ENCODE measurements around the gene BPIFB3.
"Not testable (repeated sequence)": the region's sequence is repeated elsewhere in the genome, so short reads cannot be mapped to it uniquely, and the experiment has no call there.

The BPIFB3 gene

DNA sequence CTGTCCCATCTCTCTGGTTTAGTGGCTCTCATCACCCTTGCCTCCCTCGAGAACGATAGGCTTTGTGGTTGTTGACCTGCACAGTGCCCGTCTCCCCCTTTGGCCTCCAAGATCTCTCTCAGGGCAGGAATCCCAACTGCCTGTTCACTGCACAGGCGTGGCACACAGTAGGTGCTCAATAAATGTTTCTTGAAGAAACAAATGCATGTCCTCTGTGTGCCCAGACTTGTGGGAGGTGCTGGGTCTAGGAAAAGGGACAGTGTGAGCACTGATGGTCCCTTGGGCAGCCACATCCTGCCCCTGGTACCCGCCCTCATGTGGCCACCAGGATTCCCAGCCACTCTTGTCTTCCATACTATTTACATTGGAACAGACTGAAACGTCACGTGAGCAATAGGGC, 24.8 kb upstream of the BPIFB3 start:
- no peak for DNase-seq

- DNase-seq = no peak
Observed at GRCh38 chr20:33030076-33030475, 23.6 kb upstream of the BPIFB3 start.

DNA sequence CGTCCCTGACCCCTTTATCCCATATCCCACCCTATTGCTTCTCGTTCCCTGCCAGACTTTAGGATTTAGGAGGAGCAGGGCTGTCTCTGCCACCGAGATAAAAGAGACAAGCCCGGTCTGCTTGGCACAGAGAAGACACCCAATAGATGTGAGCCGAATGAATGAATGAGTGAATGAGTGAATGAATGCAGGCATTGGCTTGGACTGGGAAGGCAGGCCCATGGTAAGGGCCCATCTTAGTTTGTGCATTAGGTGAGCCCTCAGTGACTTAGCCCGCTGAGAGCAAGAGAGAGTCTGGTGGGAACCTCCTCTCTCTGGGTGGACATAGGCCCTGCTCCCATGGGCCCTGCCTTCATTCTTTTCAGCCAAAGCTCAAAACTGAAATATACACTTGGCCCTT, 23.1 kb upstream of the BPIFB3 start:
- DNase-seq = no peak

DNA sequence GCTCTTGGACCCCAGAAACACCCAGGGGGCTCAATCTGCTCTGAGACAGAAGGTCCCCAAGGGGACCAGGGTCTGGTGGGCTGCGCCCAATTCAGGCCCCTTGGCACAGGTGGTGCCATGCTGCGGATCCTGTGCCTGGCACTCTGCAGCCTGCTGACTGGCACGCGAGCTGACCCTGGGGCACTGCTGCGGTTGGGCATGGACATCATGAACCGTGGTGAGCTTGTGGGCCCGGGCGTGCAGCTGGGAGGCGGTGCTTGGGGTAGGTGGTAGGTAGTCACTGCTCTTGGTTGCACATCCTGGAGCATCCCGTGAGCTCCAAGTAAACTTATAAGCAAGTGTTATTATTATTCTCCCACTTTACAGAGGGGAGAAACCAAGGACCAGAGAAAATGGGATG, 22.2 kb upstream of the BPIFB3 start, which contains the start of gene BPIFB6:
TSS of gene BPIFB6 (plus strand) at position 118 of the 400 bp plus-strand sequence. CDS start at position 118, 0 bp downstream.
- DNase-seq = no peak

- DNase-seq = no peak
Observed at GRCh38 chr20:33032555-33032954, 21.1 kb upstream of the BPIFB3 start.

- DNase-seq = no peak
Observed at GRCh38 chr20:33033381-33033780, 20.3 kb upstream of the BPIFB3 start.

- DNase-seq = no peak
Observed at GRCh38 chr20:33034115-33034514, 19.6 kb upstream of the BPIFB3 start.

DNA sequence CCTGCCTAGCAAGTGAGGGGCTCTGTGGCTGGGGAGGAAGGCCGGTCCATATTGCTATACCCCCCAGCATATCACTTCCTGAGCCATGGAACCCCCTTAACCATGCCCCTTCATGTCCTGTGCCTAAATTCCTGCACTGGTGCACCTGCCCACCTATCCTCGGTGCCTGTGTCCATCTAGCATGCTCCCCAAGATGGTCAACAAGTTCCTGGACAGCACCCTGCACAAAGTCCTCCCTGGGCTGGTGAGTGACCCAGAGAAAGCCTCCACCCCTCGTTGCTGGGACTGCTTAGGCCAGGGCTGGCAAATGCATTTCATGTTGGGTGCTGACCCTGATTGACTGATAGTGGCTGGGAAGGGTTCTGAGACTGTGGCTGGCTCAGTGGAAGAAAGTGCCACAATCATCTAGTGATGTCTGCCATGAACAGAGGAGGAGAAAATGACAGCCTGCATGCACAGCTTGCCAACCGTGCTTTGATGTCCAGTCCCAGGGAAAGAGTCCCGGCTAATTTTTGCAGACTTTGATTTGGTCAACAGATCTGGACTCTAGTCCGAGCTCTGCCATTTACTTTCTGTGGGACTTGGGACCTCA, 18.7 kb upstream of the BPIFB3 start:
- no peak for DNase-seq

- no peak for DNase-seq
Observed at GRCh38 chr20:33037456-33037855, 16.2 kb upstream of the BPIFB3 start.

DNA sequence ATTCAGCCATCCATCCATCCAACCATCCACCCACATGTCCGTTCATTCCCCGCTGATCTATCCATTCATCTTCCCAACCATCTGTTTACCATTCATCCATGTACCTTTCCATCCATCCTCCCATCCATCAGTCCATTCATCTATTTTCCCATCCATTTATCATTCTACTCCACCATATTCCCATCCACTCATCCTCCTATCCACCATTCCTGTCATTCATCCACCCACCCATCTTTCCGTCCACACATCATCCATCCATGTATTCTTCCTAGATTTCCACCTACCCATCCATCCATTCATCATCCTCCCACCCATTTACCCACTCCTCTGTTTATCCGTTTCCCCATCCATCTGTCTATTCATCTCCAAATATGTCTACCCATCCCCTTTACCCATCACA, 15.5 kb upstream of the BPIFB3 start:
- DNase-seq = no peak

- DNase-seq = no peak
Observed at GRCh38 chr20:33042430-33042829, 11.3 kb upstream of the BPIFB3 start.

GRCh38 chr20:33042983-33043730, 10.5 kb upstream of the BPIFB3 start:
- no peak for DNase-seq

DNA sequence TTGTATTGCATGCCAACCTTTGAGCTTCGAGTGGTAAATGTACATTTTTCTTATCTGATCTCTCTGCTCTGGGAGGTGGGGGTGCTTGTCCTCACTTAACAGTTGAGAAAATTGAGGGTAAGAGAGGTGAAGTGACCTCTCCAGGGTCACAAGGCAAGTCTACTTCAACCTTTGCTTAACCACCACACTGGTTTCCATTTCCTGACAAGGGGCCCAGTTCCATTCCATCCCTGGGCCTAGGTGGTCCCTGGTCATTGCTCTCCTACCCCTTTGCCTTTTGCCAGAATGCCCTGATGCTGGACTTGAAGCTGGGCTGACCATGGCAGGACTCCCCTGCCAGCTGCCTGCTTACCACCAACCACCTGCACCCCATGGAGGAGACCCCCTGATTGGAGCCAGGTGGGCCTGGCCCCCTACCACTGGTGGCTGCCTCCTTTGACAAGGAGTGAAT, 9.9 kb upstream of the BPIFB3 start:
- no peak for DNase-seq

GRCh38 chr20:33045129-33045721, 8.5 kb upstream of the BPIFB3 start:
- not testable (repeated sequence) for DNase-seq

DNA sequence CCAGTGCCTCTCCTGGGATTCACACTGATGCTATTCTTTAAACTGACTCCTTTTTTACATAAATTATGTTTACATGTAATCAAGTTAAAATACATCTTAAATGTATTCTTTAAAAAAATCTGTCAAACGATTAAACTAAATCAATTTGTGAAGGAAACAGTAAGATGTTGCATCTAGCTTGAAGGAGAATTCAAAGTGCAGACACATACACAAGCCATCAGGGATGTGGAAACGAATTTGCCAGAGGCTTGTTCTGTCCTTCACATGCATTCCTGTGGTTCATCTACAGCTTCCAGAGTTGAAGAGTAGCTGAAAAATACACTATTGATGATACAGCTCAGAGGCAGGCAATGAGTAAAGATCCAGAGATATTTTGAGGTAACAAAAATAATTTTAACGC, 7.3 kb upstream of the BPIFB3 start:
- no peak for DNase-seq

DNA sequence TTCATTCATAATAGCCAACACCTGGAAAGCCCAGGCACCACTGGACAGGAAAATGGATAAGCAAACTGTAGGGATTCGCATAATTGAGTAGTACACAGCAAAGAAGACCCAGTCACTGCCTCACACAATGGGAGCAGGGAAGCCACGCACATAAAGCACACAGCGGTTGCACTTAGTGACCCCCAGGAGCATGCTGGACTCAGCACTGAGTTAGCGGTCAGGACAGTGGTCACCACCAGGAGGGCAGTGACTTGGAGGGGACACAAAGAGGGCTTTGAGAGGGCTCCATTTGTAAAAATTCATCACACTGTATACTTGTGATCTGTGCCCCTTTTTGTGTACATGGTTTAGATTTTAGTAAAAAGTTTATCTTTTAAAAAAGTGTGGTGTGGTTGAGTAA, 2.4 kb upstream of the BPIFB3 start:
- no peak for DNase-seq

- no peak for DNase-seq
Observed at GRCh38 chr20:33054381-33054780, 678 bp downstream of the BPIFB3 start.

DNA sequence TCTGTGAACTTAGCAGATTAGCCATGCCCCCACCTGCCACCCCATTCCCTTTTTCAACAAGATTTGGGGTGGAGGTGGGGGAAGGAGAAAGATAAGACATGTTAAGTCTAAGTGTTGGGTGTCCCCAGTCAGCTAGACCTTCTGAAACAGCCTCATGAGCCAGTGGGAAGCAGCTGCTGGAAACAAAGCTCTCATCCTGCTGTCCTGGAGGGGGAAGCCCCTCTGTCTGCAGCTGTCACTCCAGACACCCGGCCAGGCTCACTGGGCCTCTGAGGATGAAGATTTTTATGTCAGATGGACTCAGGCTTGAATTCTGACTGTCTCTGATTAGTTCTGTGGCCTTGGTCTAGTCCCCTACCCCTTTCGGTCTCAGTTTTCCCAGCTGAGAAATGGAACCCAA, 1.1 kb downstream of the BPIFB3 start:
- DNase-seq = no peak

GRCh38 chr20:33059136-33059535, 5.4 kb downstream of the BPIFB3 start:
- DNase-seq = no peak

DNA sequence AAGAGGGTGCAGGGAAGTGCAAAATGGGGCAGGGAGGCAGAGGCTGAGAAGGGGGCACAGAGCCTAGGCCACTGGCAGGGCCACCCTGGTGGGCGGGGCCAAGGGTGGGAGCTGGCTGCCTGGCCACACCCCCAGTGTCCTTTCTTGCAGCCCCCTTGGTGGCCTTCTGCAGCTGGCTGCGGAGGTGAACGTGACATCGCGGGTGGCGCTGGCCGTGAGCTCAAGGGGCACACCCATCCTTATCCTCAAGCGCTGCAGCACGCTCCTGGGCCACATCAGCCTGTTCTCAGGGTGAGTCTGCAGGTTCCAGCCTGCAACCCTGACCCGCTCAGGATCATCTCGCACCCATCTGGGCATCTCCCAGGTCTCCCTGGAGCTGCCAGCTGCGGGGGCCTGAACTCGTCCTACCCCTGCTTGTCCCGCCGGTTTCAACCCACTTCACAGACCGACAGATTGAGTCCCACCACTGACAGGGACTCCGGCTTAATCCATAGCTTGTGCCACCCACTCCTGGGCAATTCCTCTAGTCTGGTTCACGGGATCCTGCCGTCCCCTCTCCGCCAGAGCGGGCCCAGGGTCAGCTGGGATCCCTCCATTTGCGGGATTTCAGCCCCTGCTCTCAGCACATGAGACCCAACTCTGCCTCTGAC, 6.2 kb downstream of the BPIFB3 start:
- no peak for DNase-seq

DNA sequence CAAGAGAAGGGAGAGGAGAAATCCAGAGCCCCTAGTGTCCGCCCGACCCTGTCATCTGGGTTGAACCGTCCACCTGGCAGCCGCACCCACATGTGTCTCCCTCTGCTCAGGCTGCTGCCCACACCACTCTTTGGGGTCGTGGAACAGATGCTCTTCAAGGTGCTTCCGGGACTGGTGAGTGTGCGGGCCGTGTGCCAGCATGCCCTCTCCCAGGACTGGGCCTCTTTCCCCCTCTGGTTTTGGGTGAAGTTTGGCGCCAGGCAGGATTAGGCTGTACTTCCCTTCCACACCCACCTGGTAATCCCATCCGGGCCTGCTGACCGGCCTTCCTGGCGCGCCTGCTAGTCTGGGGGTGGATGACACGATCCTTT, 7.9 kb downstream of the BPIFB3 start:
- no peak for DNase-seq

DNA sequence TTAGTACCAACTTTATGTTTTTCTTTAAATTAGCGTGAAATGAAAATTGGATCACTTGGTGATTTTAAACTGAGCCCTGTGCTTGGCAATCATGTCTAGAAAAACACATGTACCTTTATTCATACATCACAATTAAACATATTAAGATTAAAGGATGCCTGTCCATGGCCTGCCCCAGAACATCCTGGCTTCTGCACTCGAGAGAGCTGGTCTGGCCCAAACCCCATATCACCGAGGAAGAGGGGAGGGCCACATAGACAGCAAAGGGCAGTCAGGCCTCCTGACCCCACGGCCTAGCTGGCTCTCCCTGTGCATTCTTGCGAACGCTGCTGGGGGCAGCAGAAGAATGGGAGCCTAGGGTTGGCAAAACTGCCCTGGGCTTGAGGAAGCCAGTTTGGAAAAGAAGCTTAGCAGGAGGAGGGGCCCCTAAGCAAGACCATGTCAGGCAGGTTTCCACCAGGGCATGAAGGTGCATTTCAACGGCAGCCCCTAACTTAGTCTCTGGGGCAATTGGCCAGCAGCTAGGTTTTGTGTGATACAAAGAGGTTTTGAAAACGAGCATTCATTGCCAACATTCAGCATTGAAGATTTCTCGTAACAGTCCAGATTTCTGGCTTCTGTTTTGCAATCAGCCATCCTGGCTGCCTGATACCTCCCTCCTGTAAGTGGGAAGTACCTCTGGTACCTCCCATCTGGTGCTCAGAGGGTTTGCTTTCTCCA, 8.6 kb downstream of the BPIFB3 start:
- no peak for DNase-seq

DNA sequence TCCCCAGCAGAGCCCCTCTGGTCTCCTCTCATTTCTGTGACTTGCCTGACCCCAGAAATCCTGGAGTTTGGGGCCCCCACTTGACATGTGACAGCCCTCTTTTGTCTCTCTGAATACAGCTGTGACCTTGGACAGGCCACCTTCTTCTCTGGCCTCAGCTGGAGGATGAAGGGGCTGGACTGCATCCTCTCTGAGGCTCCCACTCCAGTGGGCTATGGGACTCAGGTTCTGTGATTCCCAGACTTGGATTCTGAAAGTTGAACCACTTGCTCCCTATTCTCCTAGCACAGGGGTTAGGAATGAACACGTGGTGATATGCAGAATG, 9.1 kb downstream of the BPIFB3 start:
- no peak for DNase-seq
